Measurements from ENCODE around the gene ANKH. TPM values are rescaled to one million over a fixed set of nuclear protein-coding genes. Genes with fewer than 3 reads are reported as not detected.
A peak's percentile ranks its signal among the peaks of the same experiment; 100 is the strongest.

Gene ANKH
- polyA plus RNA-seq, 1 donor, result 85.6 TPM

- DNase-seq, result no peak
- Histone ChIP-seq H3K4me3 (ENCODE audit: low read length) (no peak overlapping the region), H3K9me3 (ENCODE audit: control insufficient read depth, low read depth, low read length) (no peaks in the 10 kb centered on the region), H3K4me1 (ENCODE audit: control insufficient read depth, insufficient read depth, low read length) (peaks cover 14% of the 10 kb centered on the region), H3K27me3 (ENCODE audit: control insufficient read depth, insufficient read depth, low read length) (no peaks in the 10 kb centered on the region), H3K27ac (ENCODE audit: low read length) (no peak overlapping the region), H3K36me3 (ENCODE audit: control insufficient read depth, insufficient read depth, low read length) (peaks cover 52% of the 10 kb centered on the region)
- WGBS (ENCODE audit: insufficient coverage, low lambda C conversion rate), result no CpG with 5 or more reads among the region's 13 CpGs
These were observed 141.1 kb downstream of the ANKH start for GRCh38 chr5:14730466-14730865.

GRCh38 chr5:14729448-14730385, 141.9 kb downstream of the ANKH start:
- WGBS (ENCODE audit: insufficient coverage, low lambda C conversion rate), result no CpG with 5 or more reads among the region's 18 CpGs
- peak overlapping the region; percentile 55 for H3K27ac ChIP-seq (ENCODE audit: low read length)
- no peaks in the 10 kb centered on the region for H3K27me3 ChIP-seq (ENCODE audit: control insufficient read depth, insufficient read depth, low read length)

DNA sequence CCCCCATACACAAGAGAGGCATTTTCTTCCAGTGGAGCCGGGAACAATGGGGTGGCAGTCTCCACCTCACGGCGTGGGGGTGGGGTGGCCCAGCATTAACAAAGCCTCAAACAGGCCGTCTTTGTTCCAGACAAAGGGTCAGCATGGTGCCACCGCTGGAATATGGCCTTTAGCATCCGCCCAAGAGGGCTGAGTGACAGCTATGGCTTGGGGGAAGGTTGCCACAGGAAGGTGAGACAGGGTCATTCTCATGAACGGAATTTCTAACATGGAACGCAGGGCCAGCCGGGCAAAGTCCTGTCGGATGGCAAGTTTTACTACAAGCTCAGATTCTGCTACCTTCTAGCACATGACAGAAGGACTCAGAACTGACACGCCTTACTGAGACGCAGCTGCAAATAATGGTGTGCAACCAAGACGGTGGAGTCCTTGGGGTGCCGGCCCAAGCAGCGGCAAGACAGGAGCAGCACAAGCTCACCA, 143.1 kb downstream of the ANKH start:
- H3K36me3 ChIP-seq (ENCODE audit: control insufficient read depth, insufficient read depth, low read length), result peaks cover 59% of the 10 kb centered on the region
- peak overlapping the region; percentile 55 for H3K27ac ChIP-seq (ENCODE audit: low read length)
- WGBS (ENCODE audit: insufficient coverage, low lambda C conversion rate), result no CpG with 5 or more reads among the region's 15 CpGs
- H3K27me3 ChIP-seq (ENCODE audit: control insufficient read depth, insufficient read depth, low read length), result no peaks in the 10 kb centered on the region
- peaks cover 14% of the 10 kb centered on the region for H3K4me1 ChIP-seq (ENCODE audit: control insufficient read depth, insufficient read depth, low read length)
- DNase-seq, result peak; percentile 90 to 97
- no peaks in the 10 kb centered on the region for H3K9me3 ChIP-seq (ENCODE audit: control insufficient read depth, low read depth, low read length)
- no peak overlapping the region for H3K4me3 ChIP-seq (ENCODE audit: low read length)

More at GRCh38 chr5:14729448-14730385, 141.9 kb downstream of the ANKH start:
- no peak overlapping the region for H3K4me3 ChIP-seq (ENCODE audit: low read length)
- peaks cover 14% of the 10 kb centered on the region for H3K4me1 ChIP-seq (ENCODE audit: control insufficient read depth, insufficient read depth, low read length)
- no peak for DNase-seq
- H3K9me3 ChIP-seq (ENCODE audit: control insufficient read depth, low read depth, low read length), result no peaks in the 10 kb centered on the region
- H3K36me3 ChIP-seq (ENCODE audit: control insufficient read depth, insufficient read depth, low read length), result peaks cover 56% of the 10 kb centered on the region

DNA sequence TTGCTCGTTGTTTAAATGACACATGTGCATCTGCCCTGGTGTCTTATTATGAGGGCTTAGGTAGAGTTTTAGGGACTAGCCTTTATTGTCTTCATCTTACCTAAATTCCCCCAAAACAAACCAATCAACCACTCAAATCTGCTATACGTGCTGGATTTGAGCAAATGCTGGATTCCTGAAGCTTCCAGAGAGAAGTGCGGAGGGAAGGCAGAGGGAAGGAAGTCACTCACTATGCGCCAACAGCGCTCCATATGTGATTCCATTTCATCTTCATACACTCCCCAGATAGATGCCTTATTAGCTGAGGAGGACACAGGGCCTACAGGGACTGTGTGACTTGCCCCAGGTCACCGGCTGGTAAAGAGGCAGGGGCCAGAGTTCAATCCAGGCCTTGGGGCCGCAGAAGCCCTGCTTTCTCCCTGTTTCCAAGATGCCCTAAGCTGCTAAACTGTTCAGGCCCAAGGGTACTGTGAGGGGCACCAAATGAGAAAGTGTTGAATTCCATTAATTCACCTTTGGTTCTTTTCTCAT, 143.6 kb downstream of the ANKH start:
- no peak overlapping the region for H3K4me3 ChIP-seq (ENCODE audit: low read length)
- WGBS (ENCODE audit: insufficient coverage, low lambda C conversion rate), result 60% methylated on average over 1 of the region's 7 CpGs
- H3K27ac ChIP-seq (ENCODE audit: low read length), result peak overlapping the region; percentile 38
- H3K36me3 ChIP-seq (ENCODE audit: control insufficient read depth, insufficient read depth, low read length), result peaks cover 60% of the 10 kb centered on the region
- no peaks in the 10 kb centered on the region for H3K27me3 ChIP-seq (ENCODE audit: control insufficient read depth, insufficient read depth, low read length)
- DNase-seq, result peak in 1 of 2 donors; percentile 15
- H3K4me1 ChIP-seq (ENCODE audit: control insufficient read depth, insufficient read depth, low read length), result peaks cover 14% of the 10 kb centered on the region
- no peaks in the 10 kb centered on the region for H3K9me3 ChIP-seq (ENCODE audit: control insufficient read depth, low read depth, low read length)

DNA sequence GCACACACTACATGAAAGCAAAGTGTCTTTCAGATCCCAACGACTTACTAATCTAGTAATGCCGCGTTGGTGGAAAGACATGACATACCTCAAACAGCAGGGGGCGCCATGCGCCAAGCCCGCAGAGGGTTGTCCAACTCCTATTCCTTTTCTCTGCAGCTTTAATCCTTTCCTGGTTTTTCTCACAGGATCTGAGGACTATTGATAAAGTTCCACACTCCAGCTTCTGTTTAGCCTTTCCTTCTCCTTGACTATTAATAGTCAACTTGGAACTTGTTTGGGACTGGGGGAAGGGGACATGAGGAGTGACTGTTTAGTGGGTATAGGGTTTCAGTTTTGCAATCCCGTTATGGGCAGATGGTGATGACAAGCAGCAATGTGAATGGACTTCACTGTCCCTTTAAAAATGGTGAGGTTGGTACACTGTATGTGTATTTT, 144.1 kb downstream of the ANKH start:
- Histone ChIP-seq H3K4me3 (ENCODE audit: low read length) (no peak overlapping the region), H3K4me1 (ENCODE audit: control insufficient read depth, insufficient read depth, low read length) (peaks cover 14% of the 10 kb centered on the region), H3K9me3 (ENCODE audit: control insufficient read depth, low read depth, low read length) (no peaks in the 10 kb centered on the region), H3K27ac (ENCODE audit: low read length) (no peak overlapping the region), H3K27me3 (ENCODE audit: control insufficient read depth, insufficient read depth, low read length) (no peaks in the 10 kb centered on the region), H3K36me3 (ENCODE audit: control insufficient read depth, insufficient read depth, low read length) (peaks cover 57% of the 10 kb centered on the region)
- 0% methylated on average over 1 of the region's 7 CpGs for WGBS (ENCODE audit: insufficient coverage, low lambda C conversion rate)
- peak; percentile 72 to 75 for DNase-seq

GRCh38 chr5:14726066-14726838, 145.3 kb downstream of the ANKH start:
- DNase-seq, result no peak
- Histone ChIP-seq H3K4me3 (ENCODE audit: low read length) (no peak overlapping the region), H3K27ac (ENCODE audit: low read length) (no peak overlapping the region), H3K9me3 (ENCODE audit: control insufficient read depth, low read depth, low read length) (no peaks in the 10 kb centered on the region), H3K4me1 (ENCODE audit: control insufficient read depth, insufficient read depth, low read length) (peaks cover 14% of the 10 kb centered on the region), H3K27me3 (ENCODE audit: control insufficient read depth, insufficient read depth, low read length) (no peaks in the 10 kb centered on the region), H3K36me3 (ENCODE audit: control insufficient read depth, insufficient read depth, low read length) (peaks cover 48% of the 10 kb centered on the region)
- no CpG with 5 or more reads among the region's 14 CpGs for WGBS (ENCODE audit: insufficient coverage, low lambda C conversion rate)

DNA sequence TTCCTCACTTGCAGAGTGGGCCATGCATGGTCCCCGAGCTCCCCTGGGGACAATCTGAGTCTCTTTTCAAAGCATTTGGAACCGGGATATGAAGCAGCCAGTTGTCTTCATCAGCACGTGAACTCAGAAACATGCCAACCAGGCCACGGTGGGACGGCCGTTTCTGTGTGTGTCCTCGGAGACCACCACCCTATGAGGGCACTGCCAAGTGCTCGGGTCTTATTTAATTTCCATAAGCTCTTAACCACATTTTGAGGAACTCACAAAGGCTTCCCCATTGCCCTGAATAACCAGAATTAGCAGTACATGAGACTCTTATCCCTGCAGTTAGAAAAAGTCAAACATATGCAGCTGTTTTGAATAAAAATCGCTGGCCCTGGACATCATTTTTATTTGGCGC, 146.9 kb downstream of the ANKH start:
- no peaks in the 10 kb centered on the region for H3K9me3 ChIP-seq (ENCODE audit: control insufficient read depth, low read depth, low read length)
- no peak overlapping the region for H3K27ac ChIP-seq (ENCODE audit: low read length)
- DNase-seq, result no peak
- H3K36me3 ChIP-seq (ENCODE audit: control insufficient read depth, insufficient read depth, low read length), result peaks cover 37% of the 10 kb centered on the region
- no peaks in the 10 kb centered on the region for H3K27me3 ChIP-seq (ENCODE audit: control insufficient read depth, insufficient read depth, low read length)
- WGBS (ENCODE audit: insufficient coverage, low lambda C conversion rate), result 80% methylated on average over 2 of the region's 10 CpGs
- H3K4me3 ChIP-seq (ENCODE audit: low read length), result no peak overlapping the region
- peaks cover 14% of the 10 kb centered on the region for H3K4me1 ChIP-seq (ENCODE audit: control insufficient read depth, insufficient read depth, low read length)

- Histone ChIP-seq H3K27ac (ENCODE audit: low read length) (no peak overlapping the region), H3K4me1 (ENCODE audit: control insufficient read depth, insufficient read depth, low read length) (peaks cover 10% of the 10 kb centered on the region), H3K9me3 (ENCODE audit: control insufficient read depth, low read depth, low read length) (no peaks in the 10 kb centered on the region), H3K36me3 (ENCODE audit: control insufficient read depth, insufficient read depth, low read length) (peaks cover 34% of the 10 kb centered on the region), H3K4me3 (ENCODE audit: low read length) (no peak overlapping the region), H3K27me3 (ENCODE audit: control insufficient read depth, insufficient read depth, low read length) (no peaks in the 10 kb centered on the region)
- no peak for DNase-seq
- WGBS (ENCODE audit: insufficient coverage, low lambda C conversion rate), result 71% methylated on average over 1 of the region's 4 CpGs
These were observed 147.9 kb downstream of the ANKH start for GRCh38 chr5:14723701-14724132.

- no peak overlapping the region for H3K27ac ChIP-seq (ENCODE audit: low read length)
These were observed 148.7 kb downstream of the ANKH start for GRCh38 chr5:14722923-14723322.

More at GRCh38 chr5:14722923-14723322, 148.7 kb downstream of the ANKH start:
- no peaks in the 10 kb centered on the region for H3K9me3 ChIP-seq (ENCODE audit: control insufficient read depth, low read depth, low read length)
- H3K27me3 ChIP-seq (ENCODE audit: control insufficient read depth, insufficient read depth, low read length), result no peaks in the 10 kb centered on the region
- WGBS (ENCODE audit: insufficient coverage, low lambda C conversion rate), result 100% methylated on average over 4 of the region's 8 CpGs
- no peak for DNase-seq
- no peak overlapping the region for H3K4me3 ChIP-seq (ENCODE audit: low read length)
- peaks cover 37% of the 10 kb centered on the region for H3K36me3 ChIP-seq (ENCODE audit: control insufficient read depth, insufficient read depth, low read length)
- peaks cover 5% of the 10 kb centered on the region for H3K4me1 ChIP-seq (ENCODE audit: control insufficient read depth, insufficient read depth, low read length)
